ENCODE results near the gene UBLCP1. TPM values are rescaled to one million over a fixed set of nuclear protein-coding genes. Genes with fewer than 3 reads are reported as not detected.
"Not testable (repeated sequence)": the region's sequence is repeated elsewhere in the genome, so short reads cannot be mapped to it uniquely, and the experiment has no call there.

Gene UBLCP1
- total and polyA plus RNA-seq, 2 donors (not counting 1 experiment from before 2014, with no cell fraction given), result 9.6 to 25.1 TPM

GRCh38 chr5:159230657-159231056, 32.4 kb upstream of the UBLCP1 start:
- peaks cover 7% of the 10 kb centered on the region for H3K27me3 Mint-ChIP-seq
- Histone ChIP-seq H2AFZ (ENCODE audit: insufficient read depth, low read depth, low read length, poor library complexity, severe bottlenecking) (no peak overlapping the region), H3K9me3 (ENCODE audit: control extremely low read depth in 1 of 3, control insufficient read depth in 2 of 3, insufficient read depth in 1 of 3, low read length in 2 of 3) (no peaks in the 10 kb centered on the region), H3K79me2 (ENCODE audit: control insufficient read depth, insufficient read depth, low read length) (no peaks in the 10 kb centered on the region), H3K4me2 (replicated peaks; ENCODE audit: low read depth, low read length, poor library complexity, severe bottlenecking) (no peak overlapping the region), H3K27ac (ENCODE audit: low read length in 2 of 2) (no peak overlapping the region), H3K4me3 (ENCODE audit: control extremely low read depth in 1 of 5, extremely low read depth in 1 of 5, insufficient read depth in 1 of 5, low read depth in 2 of 5, low read length in 4 of 5) (no peak overlapping the region), H3K27me3 (replicated peaks in 1 of 4; ENCODE audit: control extremely low read depth in 1 of 4, control insufficient read depth in 3 of 4, insufficient read depth in 4 of 4, low read length in 3 of 4) (no peaks in the 10 kb centered on the region), H3K4me1 (ENCODE audit: control insufficient read depth in 2 of 2, insufficient read depth in 2 of 2, low read length in 2 of 2) (no peaks in the 10 kb centered on the region), H4K20me1 (ENCODE audit: control insufficient read depth, insufficient read depth, low read length, poor library complexity, severe bottlenecking) (no peaks in the 10 kb centered on the region), H3K9ac (ENCODE audit: low read length) (no peak overlapping the region), H3K36me3 (replicated peaks in 1 of 2; ENCODE audit: control extremely low read depth in 1 of 2, control insufficient read depth in 1 of 2, extremely low read depth in 1 of 2, insufficient read depth in 2 of 2, low read length in 1 of 2) (no peaks in the 10 kb centered on the region)
- DNase-seq (no peak), ATAC-seq (ENCODE audit: low read depth) (no peak)
- intact Hi-C loops (cut with micrococcal nuclease), result no loop called here
- no peak overlapping the region for H3K4me3 Mint-ChIP-seq
- TF ChIP-seq, protein P1, sequence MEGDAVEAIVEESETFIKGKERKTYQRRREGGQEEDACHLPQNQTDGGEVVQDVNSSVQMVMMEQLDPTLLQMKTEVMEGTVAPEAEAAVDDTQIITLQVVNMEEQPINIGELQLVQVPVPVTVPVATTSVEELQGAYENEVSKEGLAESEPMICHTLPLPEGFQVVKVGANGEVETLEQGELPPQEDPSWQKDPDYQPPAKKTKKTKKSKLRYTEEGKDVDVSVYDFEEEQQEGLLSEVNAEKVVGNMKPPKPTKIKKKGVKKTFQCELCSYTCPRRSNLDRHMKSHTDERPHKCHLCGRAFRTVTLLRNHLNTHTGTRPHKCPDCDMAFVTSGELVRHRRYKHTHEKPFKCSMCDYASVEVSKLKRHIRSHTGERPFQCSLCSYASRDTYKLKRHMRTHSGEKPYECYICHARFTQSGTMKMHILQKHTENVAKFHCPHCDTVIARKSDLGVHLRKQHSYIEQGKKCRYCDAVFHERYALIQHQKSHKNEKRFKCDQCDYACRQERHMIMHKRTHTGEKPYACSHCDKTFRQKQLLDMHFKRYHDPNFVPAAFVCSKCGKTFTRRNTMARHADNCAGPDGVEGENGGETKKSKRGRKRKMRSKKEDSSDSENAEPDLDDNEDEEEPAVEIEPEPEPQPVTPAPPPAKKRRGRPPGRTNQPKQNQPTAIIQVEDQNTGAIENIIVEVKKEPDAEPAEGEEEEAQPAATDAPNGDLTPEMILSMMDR (IDR thresholded peaks at IDR 0.05), result no peak
- no peak for TF ChIP-seq EZH2 (IDR thresholded peaks at IDR 0.05; ENCODE audit: borderline replicate concordance, insufficient read depth, low read depth, low read length, poor library complexity, severe bottlenecking)
- 80% methylated on average over 2 of the region's 3 CpGs for WGBS (ENCODE audit: insufficient coverage)
- CTCF ChIA-PET, result interaction anchor here (1.4 kb wide), 1 partner anchor 10 kb away, joined by 4 read pairs; no protein-coding TSS in a partner anchor
- POLR2A ChIA-PET, result no interaction called here
- H3K27ac Mint-ChIP-seq, result no peak overlapping the region
- no peaks in the 10 kb centered on the region for H3K9me3 Mint-ChIP-seq (ENCODE audit: insufficient read depth)
- no peaks in the 10 kb centered on the region for H3K4me1 Mint-ChIP-seq

DNA sequence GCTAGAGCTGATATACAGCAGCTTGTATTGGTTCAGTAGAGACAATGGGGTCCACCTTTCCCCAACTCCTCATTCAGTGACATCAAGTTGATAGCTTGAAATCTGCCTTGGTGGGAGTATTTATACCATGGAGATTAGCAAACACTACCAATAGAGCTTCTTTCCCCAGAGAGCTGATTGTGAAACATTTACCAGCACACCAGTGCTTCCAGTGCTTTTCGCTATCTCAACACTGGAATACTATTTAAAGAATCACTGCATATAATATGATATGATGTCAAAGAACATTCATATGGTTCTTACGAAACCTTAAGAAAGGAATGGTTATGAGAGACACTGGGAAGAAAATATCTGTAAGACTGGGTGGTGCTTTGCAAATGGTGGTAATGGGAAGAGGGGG, 31.9 kb upstream of the UBLCP1 start:
- no peak overlapping the region for H3K27ac Mint-ChIP-seq
- WGBS (ENCODE audit: insufficient coverage), result no CpG with 5 or more reads among the region's 2 CpGs
- Histone ChIP-seq H3K27ac (ENCODE audit: low read length in 2 of 2) (no peak overlapping the region), H3K9ac (ENCODE audit: low read length) (no peak overlapping the region), H3K36me3 (replicated peaks in 1 of 2; ENCODE audit: control extremely low read depth in 1 of 2, control insufficient read depth in 1 of 2, extremely low read depth in 1 of 2, insufficient read depth in 2 of 2, low read length in 1 of 2) (no peaks in the 10 kb centered on the region), H4K20me1 (ENCODE audit: control insufficient read depth, insufficient read depth, low read length, poor library complexity, severe bottlenecking) (no peaks in the 10 kb centered on the region), H3K79me2 (ENCODE audit: control insufficient read depth, insufficient read depth, low read length) (no peaks in the 10 kb centered on the region), H3K4me1 (ENCODE audit: control insufficient read depth in 2 of 2, insufficient read depth in 2 of 2, low read length in 2 of 2) (no peaks in the 10 kb centered on the region), H3K27me3 (replicated peaks in 1 of 4; ENCODE audit: control extremely low read depth in 1 of 4, control insufficient read depth in 3 of 4, insufficient read depth in 4 of 4, low read length in 3 of 4) (no peaks in the 10 kb centered on the region), H3K4me3 (ENCODE audit: control extremely low read depth in 1 of 5, extremely low read depth in 1 of 5, insufficient read depth in 1 of 5, low read depth in 2 of 5, low read length in 4 of 5) (no peak overlapping the region), H2AFZ (ENCODE audit: insufficient read depth, low read depth, low read length, poor library complexity, severe bottlenecking) (no peak overlapping the region), H3K9me3 (ENCODE audit: control extremely low read depth in 1 of 3, control insufficient read depth in 2 of 3, insufficient read depth in 1 of 3, low read length in 2 of 3) (no peaks in the 10 kb centered on the region), H3K4me2 (replicated peaks; ENCODE audit: low read depth, low read length, poor library complexity, severe bottlenecking) (no peak overlapping the region)
- H3K27me3 Mint-ChIP-seq, result peaks cover 7% of the 10 kb centered on the region
- CTCF ChIA-PET, result no interaction called here
- ATAC-seq (ENCODE audit: low read depth), result no peak
- H3K4me1 Mint-ChIP-seq, result no peaks in the 10 kb centered on the region
- no peaks in the 10 kb centered on the region for H3K9me3 Mint-ChIP-seq (ENCODE audit: insufficient read depth)
- no peak overlapping the region for H3K4me3 Mint-ChIP-seq
- no peak for DNase-seq
- intact Hi-C loops (cut with micrococcal nuclease), result no loop called here
- TF ChIP-seq, protein P1 (IDR thresholded peaks at IDR 0.05), result no peak
- TF ChIP-seq EZH2 (IDR thresholded peaks at IDR 0.05; ENCODE audit: borderline replicate concordance, insufficient read depth, low read depth, low read length, poor library complexity, severe bottlenecking), result no peak
- POLR2A ChIA-PET, result no interaction called here

DNA sequence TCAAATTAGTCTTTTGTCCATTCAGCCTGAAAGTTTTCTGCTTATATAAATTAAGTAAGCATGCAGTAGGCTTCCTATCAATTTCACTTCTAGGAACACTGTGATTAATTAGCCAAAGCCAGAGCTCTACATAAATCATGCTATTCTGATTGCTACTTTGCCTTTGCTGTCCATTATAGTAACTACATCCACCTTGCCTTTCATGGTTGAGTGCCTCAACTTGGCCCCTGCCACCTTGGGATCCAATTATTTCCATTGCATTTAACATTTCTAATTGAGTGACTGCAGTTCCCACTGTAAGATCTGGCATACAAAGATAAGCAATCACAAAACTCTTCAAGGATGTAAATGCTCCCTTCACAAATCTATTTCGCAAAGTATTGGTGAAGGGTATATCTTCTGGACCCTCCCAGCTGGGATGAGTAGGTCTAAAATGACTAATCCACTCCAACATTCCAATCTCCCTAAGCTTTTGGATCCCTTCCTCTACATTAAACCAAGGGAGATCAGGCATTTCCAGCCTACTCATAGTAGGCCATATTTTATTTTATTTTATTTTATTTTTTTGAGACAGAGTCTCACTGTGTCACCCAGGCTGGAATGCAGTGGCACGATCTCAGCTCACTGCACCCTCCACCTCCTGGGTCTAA, 27.1 kb upstream of the UBLCP1 start:
- no CpG with 5 or more reads among the region's 2 CpGs for WGBS (ENCODE audit: insufficient coverage)
- H4K20me1 ChIP-seq (ENCODE audit: control insufficient read depth, insufficient read depth, low read length, poor library complexity, severe bottlenecking); DNase-seq; H3K27me3 ChIP-seq (replicated peaks in 1 of 4; ENCODE audit: control extremely low read depth in 1 of 4, control insufficient read depth in 3 of 4, insufficient read depth in 4 of 4, low read length in 3 of 4); H3K4me1 ChIP-seq (ENCODE audit: control insufficient read depth in 2 of 2, insufficient read depth in 2 of 2, low read length in 2 of 2); H3K27ac ChIP-seq (ENCODE audit: low read length in 2 of 2); H3K27me3 Mint-ChIP-seq; H2AFZ ChIP-seq (ENCODE audit: insufficient read depth, low read depth, low read length, poor library complexity, severe bottlenecking); H3K4me3 ChIP-seq (ENCODE audit: control extremely low read depth in 1 of 5, extremely low read depth in 1 of 5, insufficient read depth in 1 of 5, low read depth in 2 of 5, low read length in 4 of 5); H3K27ac Mint-ChIP-seq; H3K9ac ChIP-seq (ENCODE audit: low read length); ATAC-seq (ENCODE audit: low read depth); H3K36me3 ChIP-seq (replicated peaks in 1 of 2; ENCODE audit: control extremely low read depth in 1 of 2, control insufficient read depth in 1 of 2, extremely low read depth in 1 of 2, insufficient read depth in 2 of 2, low read length in 1 of 2); H3K79me2 ChIP-seq (ENCODE audit: control insufficient read depth, insufficient read depth, low read length); intact Hi-C loops (cut with micrococcal nuclease); H3K4me2 ChIP-seq (replicated peaks; ENCODE audit: low read depth, low read length, poor library complexity, severe bottlenecking); CTCF ChIA-PET; H3K4me3 Mint-ChIP-seq; H3K4me1 Mint-ChIP-seq; H3K9me3 Mint-ChIP-seq (ENCODE audit: insufficient read depth); H3K9me3 ChIP-seq (ENCODE audit: control extremely low read depth in 1 of 3, control insufficient read depth in 2 of 3, insufficient read depth in 1 of 3, low read length in 2 of 3); POLR2A ChIA-PET: not testable (repeated sequence)
